AG04449 (cell line): ENCODE measurements around the gene SLC25A20.
"Not testable (repeated sequence)": the region's sequence is repeated elsewhere in the genome, so short reads cannot be mapped to it uniquely, and the experiment has no call there.

Source experiments
- CTCF ChIA-PET: fragments of 350-600 bp; formaldehyde crosslinking; extraction: SDS; loops from one replicate; lab custom pipeline; 2021; ENCODE audit warnings: antibody characterized with exemption; lab: Yijun Ruan, JAX
- POLR2A ChIA-PET: fragments of 400-600, 350-600 bp; formaldehyde crosslinking; extraction: SDS; loops from one replicate; lab custom pipeline; 2020; ENCODE audit warnings: antibody characterized with exemption, inconsistent platforms; lab: Yijun Ruan, JAX
- DNase-seq: peaks from one replicate; pipeline ENCODE4 v3.0.0-alpha.2; 2010; ENCODE audit warnings: low read depth, low spot score
- H3K4me3 ChIP-seq: 2 replicates; pipeline ENCODE4 v1.5.1; 2011; ENCODE audit warnings: low read depth, mild to moderate bottlenecking, control low read depth, low read length
- CTCF ChIP-seq: IDR thresholded peaks from one replicate; pipeline ENCODE4 v1.5.1; 2011; ENCODE audit warnings: mild to moderate bottlenecking, moderate library complexity, low read length, control low read depth, inconsistent platforms; ENCODE audit not compliant: insufficient read depth; ENCODE audit errors: missing control alignments

The SLC25A20 gene

GRCh38 chr3:48927928-48928327 is 29.2 kb upstream of the SLC25A20 start:
- POLR2A ChIA-PET: no interaction called here
- DNase-seq: no peak
- no peak overlapping the region for H3K4me3 ChIP-seq
- CTCF ChIA-PET: interaction anchor here (0.7 to 1.7 kb wide), 2 partner anchors 9 to 60 kb away, joined by 3 to 4 read pairs; no protein-coding TSS in a partner anchor
- TF ChIP-seq CTCF: no peak

GRCh38 chr3:48926425-48927392 is 28.0 kb upstream of the SLC25A20 start:
- TF ChIP-seq CTCF: no peak
- ChIA-PET CTCF (interaction anchor here (1.2 to 1.7 kb wide), 2 partner anchors 12 to 61 kb away, joined by 4 read pairs; no protein-coding TSS in a partner anchor), POLR2A (no interaction called here)
- no peak for DNase-seq
- H3K4me3 ChIP-seq: no peak overlapping the region

GRCh38 chr3:48919215-48920138 is 20.8 kb upstream of the SLC25A20 start:
- no peak for TF ChIP-seq CTCF
- H3K4me3 ChIP-seq: peak overlapping the region; percentile 77
- POLR2A ChIA-PET: interaction anchor here (0.8 to 2.3 kb wide), 5 partner anchors 12 to 88 kb away, joined by 4 to 8 read pairs (median 7); partner anchors contain the start of genes PRKAR2A, SLC25A20 and WDR6
- CTCF ChIA-PET: interaction anchor here (0.8 to 1.3 kb wide), 5 partner anchors 9 to 176 kb away, joined by 3 to 5 read pairs (median 3); no protein-coding TSS in a partner anchor
- no peak for DNase-seq

GRCh38 chr3:48918388-48919214 is 19.9 kb upstream of the SLC25A20 start, which contains the start of gene ARIH2:
TSS of gene ARIH2 (plus strand) at chr3:48918842. CDS start at chr3:48927559, 8,717 bp downstream.
- peak within 1 kb of the TSS; percentile 77 for H3K4me3 ChIP-seq
- ChIA-PET POLR2A (interaction anchor here (0.8 to 2.3 kb wide), 5 partner anchors 11 to 89 kb away, joined by 4 to 8 read pairs (median 7); partner anchors contain the start of genes PRKAR2A, SLC25A20 and WDR6), CTCF (interaction anchor here (0.8 to 1.3 kb wide), 5 partner anchors 10 to 175 kb away, joined by 3 to 5 read pairs (median 3); no protein-coding TSS in a partner anchor)
- DNase-seq: peak; percentile 45
- no peak for TF ChIP-seq CTCF

- CTCF ChIA-PET: no interaction called here
- no peak for TF ChIP-seq CTCF
- H3K4me3 ChIP-seq: no peak overlapping the region
- POLR2A ChIA-PET: no interaction called here
- DNase-seq: no peak
Observed at GRCh38 chr3:48915296-48915695, 16.6 kb upstream of the SLC25A20 start.

GRCh38 chr3:48907026-48907425 is 8.3 kb upstream of the SLC25A20 start:
- POLR2A ChIA-PET: interaction anchor here (0.8 kb wide), 1 partner anchor 12 kb away, joined by 4 read pairs; the partner anchor contains the start of gene ARIH2
- CTCF ChIA-PET, H3K4me3 ChIP-seq, DNase-seq: not testable (repeated sequence)
